Lower leg skin (tissue), 4 donors: ENCODE measurements around the gene CD81. TPM values are rescaled to one million over a fixed set of nuclear protein-coding genes. Genes with fewer than 3 reads are reported as not detected.

ENCODE experiments used
- DNase-seq, 2 donors: peaks; one replicate each; pipeline ENCODE4 v3.0.0-alpha.2; 2019; ENCODE audit warnings: low spot score in 2 of 2
- H3K4me3 ChIP-seq: fragments of 200-600 bp; sonication (generic); 2 replicates; pipeline ENCODE4 v1.5.1; 2017; ENCODE audit warnings: mild to moderate bottlenecking, low read depth; ENCODE audit not compliant: poor library complexity, severe bottlenecking
- POLR2A ChIP-seq, 2 donors: fragments of 450-650 bp; IDR thresholded peaks; one replicate each; pipeline ENCODE4 v1.6.1; 2016 to 2017; ENCODE audit warnings: antibody characterized with exemption in 2 of 2, mild to moderate bottlenecking in 1 of 2, moderate library complexity in 1 of 2
- WGBS, 2 donors: methylation state at CpG; one replicate each; pipeline ENCODE4 v1.1.5; 2018; 5-methylcytosine and 5-hydroxymethylcytosine counted together
- intact Hi-C: fragments of 100-400 bp; cut with DNase I; formaldehyde crosslinking; loops from one replicate; pipeline ENCODE4 v1.15.0; 2023; ENCODE audit warnings: low total_unique reads
- total RNA-seq, 4 donors: library from RNA; depleted of rRNA; stranded (reverse); fragments of >200 nt; gene quantifications; one replicate each; pipeline ENCODE4 v1.1.0, GENCODE V29; 2016
- TF ChIP-seq, protein P1 (sequence below), 3 donors: fragments of 450-650 bp; IDR thresholded peaks; one replicate each; pipeline ENCODE4 v1.5.1; 2016; ENCODE audit warnings: antibody characterized with exemption in 3 of 3, mild to moderate bottlenecking in 3 of 3, moderate library complexity in 2 of 3

Gene CD81
- total RNA-seq, 4 donors from 2014 or later = 189 to 337 (median 250) TPM

DNA sequence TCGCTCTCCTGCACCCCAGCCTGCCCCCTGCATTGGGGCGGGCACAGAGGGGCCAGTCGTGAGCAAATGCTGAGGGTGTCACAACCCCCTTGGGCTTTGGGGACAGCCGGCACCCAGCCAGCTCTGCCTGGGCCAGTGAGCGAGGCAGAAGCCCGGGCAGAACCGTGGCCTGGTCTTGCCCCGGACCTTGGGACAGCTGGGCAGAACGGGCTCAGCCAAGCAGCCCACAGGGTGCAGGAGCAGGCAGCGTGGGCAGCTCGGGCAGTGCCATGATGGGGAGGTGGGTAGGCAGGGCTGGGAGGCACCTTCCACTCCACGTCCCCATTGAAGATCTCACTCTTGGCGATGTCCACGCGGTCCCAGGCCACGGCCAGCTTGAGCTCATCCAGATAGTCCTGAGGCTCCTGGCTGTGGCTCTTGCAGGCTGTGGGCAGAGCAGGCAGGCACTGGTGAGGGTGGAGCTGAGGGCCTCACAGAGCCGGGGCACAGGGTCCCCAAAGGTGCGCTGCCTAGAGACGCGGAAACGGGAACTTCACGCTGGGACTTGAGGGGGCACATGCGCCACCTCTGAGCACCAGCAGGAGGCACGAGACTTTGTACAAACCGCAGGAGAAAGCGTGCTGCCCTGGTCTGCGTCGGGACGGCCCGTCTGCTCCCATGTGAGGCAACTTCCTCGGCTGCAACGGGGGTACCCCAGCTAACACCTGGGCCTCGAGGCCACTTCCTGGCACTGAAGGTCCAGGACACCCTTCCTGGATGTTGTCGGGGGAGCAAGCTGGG lies 38.7 kb downstream of the CD81 start:
- 80 to 83% methylated on average over 27 to 33 of the region's 34 CpGs for WGBS, 2 donors
- intact Hi-C loops = loop anchor here (5.0 kb wide), 1 partner anchor 218 kb away; no protein-coding TSS in a partner anchor
- no peak for TF ChIP-seq POLR2A (IDR thresholded peaks at IDR 0.05)
- TF ChIP-seq, protein P1, sequence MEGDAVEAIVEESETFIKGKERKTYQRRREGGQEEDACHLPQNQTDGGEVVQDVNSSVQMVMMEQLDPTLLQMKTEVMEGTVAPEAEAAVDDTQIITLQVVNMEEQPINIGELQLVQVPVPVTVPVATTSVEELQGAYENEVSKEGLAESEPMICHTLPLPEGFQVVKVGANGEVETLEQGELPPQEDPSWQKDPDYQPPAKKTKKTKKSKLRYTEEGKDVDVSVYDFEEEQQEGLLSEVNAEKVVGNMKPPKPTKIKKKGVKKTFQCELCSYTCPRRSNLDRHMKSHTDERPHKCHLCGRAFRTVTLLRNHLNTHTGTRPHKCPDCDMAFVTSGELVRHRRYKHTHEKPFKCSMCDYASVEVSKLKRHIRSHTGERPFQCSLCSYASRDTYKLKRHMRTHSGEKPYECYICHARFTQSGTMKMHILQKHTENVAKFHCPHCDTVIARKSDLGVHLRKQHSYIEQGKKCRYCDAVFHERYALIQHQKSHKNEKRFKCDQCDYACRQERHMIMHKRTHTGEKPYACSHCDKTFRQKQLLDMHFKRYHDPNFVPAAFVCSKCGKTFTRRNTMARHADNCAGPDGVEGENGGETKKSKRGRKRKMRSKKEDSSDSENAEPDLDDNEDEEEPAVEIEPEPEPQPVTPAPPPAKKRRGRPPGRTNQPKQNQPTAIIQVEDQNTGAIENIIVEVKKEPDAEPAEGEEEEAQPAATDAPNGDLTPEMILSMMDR (IDR thresholded peaks at IDR 0.05) = no peak
- DNase-seq = no peak
- H3K4me3 ChIP-seq = no peak overlapping the region

DNA sequence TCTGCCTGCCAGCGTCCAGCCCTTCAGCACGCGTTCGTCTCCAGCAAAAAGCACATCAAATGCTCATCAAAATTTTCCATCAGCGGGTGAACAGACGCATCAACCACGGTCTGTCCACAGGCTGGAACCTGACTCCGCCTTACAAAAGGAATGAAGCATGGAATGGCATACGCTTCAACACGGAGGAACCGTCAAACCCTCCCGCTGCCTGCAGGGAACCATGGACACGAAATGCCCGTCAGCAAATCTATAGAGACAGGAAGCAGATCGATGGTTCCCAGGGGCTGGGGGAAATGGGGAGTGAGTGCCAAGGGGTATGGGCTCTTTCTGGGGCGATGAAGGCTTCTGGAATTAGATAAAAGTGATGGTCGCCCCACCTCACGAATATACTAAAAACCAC lies 39.7 kb downstream of the CD81 start:
- WGBS, 2 donors = 59 to 67% methylated on average over 18 of the region's 18 CpGs
- no peak overlapping the region for H3K4me3 ChIP-seq
- TF ChIP-seq, protein P1 (IDR thresholded peaks at IDR 0.05) = no peak
- no peak for TF ChIP-seq POLR2A (IDR thresholded peaks at IDR 0.05)
- DNase-seq = no peak
- intact Hi-C loops = loop anchor here (5.0 kb wide), 1 partner anchor 219 kb away; no protein-coding TSS in a partner anchor

DNA sequence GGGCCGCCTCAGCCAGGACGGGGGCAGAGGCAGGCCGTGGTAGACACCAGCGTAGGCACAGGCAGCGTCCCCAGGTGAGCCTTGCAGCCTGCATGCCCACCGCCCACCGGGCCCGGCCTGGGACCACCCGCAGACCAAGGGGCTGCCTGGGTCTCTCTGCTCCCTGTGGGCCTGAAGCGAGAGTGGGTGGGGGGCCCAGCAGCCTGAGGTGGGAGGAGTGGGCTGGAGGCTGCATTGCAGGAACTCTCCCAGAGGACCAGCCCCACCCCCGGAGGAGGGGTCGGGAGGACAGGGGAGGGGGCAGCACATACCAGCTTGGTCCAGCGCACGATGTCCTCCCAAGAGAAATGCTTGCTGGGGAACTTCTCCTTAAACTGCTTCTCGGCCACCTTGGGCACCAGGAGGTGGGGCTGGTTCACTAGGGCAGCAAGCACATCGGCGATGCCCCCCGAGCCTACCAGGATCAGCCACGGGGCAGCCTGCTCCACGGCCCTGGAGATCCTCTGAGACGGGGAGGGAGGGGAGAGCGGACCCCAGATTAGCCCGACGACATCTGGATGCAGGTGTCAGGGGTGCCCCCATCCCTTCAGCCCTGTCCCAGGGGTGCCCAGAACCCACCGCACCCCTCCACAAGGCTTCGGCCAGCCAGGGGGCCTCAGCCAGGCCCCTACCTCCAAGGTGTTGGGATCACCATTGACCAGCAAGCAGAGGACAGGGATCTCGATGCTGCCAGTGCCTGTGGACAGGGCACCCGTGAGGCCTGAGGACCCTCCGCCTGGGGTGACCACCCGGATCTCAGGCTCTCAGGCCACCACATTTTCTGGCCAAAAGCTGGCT lies 41.0 kb downstream of the CD81 start:
- intact Hi-C loops = loop anchor here (5.0 kb wide), 1 partner anchor 221 kb away; no protein-coding TSS in a partner anchor
- 87 to 89% methylated on average over 22 to 29 of the region's 30 CpGs for WGBS, 2 donors
- TF ChIP-seq, protein P1 (IDR thresholded peaks at IDR 0.05) = no peak
- no peak for TF ChIP-seq POLR2A (IDR thresholded peaks at IDR 0.05)
- no peak for DNase-seq
- no peak overlapping the region for H3K4me3 ChIP-seq

DNA sequence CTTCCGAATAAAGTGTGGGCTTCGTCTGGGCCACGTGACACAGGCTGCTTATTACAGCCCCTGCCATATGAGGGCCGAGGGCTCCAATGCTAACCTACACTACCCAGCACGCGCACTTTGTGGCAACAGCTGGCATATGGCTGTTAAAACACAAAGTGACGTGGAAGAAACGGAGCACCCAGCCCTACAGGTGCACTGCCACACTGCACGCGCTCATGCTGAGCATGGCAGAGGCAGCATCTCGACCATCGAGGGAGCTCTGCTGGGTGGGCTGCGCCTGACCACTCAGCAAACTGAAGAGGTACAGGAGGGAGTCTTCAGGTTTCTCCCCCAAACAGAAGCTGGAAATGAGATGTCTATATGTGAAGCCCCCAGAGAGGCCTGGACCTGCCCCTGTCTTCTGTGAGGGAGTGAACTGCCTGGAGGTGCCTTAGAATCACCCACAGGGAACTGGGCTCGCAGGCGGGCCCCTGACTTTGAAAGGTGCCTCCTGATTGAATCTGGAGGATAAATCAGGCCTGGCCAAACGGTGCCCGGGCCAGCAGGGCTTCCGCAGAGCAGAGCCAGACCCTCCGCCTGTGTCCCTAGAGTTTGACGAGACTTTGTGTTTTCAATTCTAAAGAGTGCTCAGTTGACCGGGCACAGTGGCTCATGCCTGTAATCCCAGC lies 41.7 kb downstream of the CD81 start:
- intact Hi-C loops = loop anchor here (5.0 kb wide), 1 partner anchor 222 kb away; no protein-coding TSS in a partner anchor

More for the DNA sequence above, 41.7 kb downstream of the CD81 start:
- DNase-seq = no peak
- no peak overlapping the region for H3K4me3 ChIP-seq
- TF ChIP-seq, protein P1 (IDR thresholded peaks at IDR 0.05) = no peak
- no peak for TF ChIP-seq POLR2A (IDR thresholded peaks at IDR 0.05)
- WGBS, 2 donors = 74 to 79% methylated on average over 20 to 21 of the region's 21 CpGs
